WI38 (cell line): ENCODE data around the gene ULK4.

Source experiments
- H3K4me3 ChIP-seq: 2 replicates; pipeline ENCODE4 v1.5.1; 2011; ENCODE audit warnings: low read depth, mild to moderate bottlenecking, control low read depth, low read length
- TF ChIP-seq, protein P1 (sequence below): IDR thresholded peaks from 2 replicates; pipeline ENCODE4 v1.5.1; 2012; ENCODE audit warnings: low read depth, mild to moderate bottlenecking, control low read depth, low read length

The ULK4 gene

DNA sequence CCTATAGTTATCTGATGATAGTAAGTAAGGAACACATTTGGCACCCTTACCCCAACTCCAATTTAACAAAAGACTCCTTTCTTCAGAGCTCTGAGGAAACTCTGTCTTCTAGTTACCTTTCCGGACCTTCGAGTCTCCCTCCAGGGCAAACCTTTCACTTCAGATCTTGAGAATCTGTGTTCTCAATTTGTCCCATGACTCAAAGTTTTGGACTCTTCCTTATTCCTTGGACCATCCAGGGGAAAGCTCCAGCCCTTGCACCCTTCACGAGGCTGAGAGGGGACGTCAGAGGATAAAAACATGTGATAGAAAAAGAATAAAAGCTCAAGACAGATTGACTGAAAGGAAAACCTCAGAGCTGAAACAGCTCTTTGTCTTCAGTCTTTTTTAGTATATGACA lies 685.7 kb downstream of the ULK4 start:
- TF ChIP-seq, protein P1, sequence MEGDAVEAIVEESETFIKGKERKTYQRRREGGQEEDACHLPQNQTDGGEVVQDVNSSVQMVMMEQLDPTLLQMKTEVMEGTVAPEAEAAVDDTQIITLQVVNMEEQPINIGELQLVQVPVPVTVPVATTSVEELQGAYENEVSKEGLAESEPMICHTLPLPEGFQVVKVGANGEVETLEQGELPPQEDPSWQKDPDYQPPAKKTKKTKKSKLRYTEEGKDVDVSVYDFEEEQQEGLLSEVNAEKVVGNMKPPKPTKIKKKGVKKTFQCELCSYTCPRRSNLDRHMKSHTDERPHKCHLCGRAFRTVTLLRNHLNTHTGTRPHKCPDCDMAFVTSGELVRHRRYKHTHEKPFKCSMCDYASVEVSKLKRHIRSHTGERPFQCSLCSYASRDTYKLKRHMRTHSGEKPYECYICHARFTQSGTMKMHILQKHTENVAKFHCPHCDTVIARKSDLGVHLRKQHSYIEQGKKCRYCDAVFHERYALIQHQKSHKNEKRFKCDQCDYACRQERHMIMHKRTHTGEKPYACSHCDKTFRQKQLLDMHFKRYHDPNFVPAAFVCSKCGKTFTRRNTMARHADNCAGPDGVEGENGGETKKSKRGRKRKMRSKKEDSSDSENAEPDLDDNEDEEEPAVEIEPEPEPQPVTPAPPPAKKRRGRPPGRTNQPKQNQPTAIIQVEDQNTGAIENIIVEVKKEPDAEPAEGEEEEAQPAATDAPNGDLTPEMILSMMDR = no peak
- H3K4me3 ChIP-seq = no peak overlapping the region

DNA sequence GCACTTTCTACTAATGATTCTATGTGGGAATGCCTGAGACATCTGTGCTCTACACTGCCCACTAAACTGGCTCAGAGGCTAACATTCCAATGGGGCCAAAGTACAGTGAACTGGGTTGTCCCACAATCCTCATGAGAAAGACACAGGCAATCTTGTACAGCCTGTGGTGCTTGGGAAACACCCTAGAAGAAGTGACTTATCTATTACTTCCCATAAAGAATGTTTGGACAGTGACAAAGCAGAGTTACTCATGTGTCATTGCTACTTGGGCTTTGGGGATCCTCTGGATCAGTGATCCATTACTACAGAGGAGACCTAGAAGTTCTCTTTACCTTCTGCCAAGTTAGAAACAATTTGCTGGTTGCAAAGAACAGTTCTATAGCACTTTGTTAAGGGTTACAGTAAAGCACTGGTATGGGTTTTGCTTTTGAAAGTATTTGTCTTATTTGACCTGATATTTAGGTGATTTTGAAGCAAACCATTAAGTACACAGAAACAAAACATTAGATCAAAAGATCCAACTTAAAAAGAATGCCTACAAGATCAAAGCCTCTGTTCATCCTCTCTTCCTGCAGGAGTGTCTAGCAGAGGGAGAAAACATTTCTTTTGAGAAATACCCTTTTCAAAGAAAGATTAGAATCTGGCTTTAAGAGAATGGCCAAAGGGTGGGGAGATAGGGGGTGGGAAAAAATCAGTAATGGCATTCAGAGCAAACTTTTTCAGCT lies 686.8 kb downstream of the ULK4 start:
- H3K4me3 ChIP-seq = no peak overlapping the region
- TF ChIP-seq, protein P1 = no peak

DNA sequence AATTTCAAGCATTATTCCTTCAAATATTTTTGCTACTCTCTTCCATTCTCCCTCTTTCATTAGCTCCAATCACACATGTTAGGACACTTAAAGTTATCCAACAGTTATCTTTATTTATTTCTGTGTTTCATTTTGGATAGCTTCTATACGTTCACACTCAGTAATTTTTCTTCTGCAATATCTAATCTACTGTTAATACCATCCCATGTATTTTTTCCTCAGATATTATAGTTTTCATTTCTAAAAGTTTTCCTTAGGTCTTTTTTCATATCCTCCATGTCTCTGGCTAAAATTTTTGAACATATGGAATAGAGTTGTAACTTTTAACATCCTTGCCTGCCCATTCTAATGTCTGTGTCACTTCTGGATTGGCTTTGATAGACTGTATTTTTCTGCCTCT lies 689.2 kb downstream of the ULK4 start:
- H3K4me3 ChIP-seq = no peak overlapping the region
- TF ChIP-seq, protein P1 = no peak

DNA sequence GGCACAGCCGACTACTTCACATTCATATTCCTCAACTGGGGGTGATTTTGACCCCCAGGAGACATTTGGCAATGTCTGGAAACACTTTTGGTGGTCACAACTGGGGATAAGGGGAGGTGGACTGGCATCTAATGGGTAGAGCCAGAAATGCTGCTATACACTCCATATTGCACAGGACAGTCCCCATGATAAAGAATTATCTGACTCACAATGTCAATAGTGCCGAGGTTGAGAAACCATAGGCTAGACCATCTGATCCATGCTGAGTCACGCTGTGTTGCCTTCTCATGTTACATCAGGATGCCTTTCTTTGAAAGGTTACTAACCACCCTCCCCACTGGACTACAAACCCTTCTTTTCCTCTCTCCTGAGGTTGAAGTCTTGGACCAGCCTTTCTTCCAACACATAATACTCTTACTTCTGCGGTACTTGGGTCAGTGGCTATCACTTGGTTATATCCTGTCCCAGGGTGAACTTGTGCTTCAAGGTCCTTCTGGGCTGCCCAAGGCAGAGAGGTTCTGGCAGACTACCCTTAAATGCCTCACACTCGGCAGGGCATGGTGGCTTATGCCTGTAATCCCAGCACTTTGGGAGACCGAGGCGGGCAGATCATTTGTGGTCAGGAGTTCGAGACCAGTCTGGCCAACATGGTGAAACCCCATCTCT lies 693.8 kb downstream of the ULK4 start:
- TF ChIP-seq, protein P1 = no peak
- H3K4me3 ChIP-seq = no peak overlapping the region

DNA sequence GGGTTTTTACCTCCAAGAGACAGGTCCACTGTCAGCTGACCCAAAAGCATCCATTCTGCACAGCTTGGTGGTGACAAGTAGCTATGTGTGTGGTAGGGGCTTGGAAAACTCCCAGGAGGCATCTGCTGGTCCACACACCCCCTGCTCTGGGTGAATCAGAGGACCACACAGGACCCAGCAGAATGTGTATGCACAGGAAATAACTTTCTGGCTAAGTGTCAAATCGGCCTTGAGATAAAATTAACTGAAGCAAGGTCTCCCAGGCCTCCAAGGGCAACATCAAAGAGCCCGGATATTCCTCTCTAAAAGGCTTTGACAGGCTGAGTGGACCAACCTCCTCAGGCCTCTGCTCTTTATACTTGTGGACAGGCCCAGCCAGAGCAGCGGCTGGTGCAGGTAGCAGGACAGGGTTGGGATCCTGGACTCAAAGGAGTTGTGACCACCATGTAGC lies 696.1 kb downstream of the ULK4 start:
- TF ChIP-seq, protein P1 = no peak
- H3K4me3 ChIP-seq = no peak overlapping the region

DNA sequence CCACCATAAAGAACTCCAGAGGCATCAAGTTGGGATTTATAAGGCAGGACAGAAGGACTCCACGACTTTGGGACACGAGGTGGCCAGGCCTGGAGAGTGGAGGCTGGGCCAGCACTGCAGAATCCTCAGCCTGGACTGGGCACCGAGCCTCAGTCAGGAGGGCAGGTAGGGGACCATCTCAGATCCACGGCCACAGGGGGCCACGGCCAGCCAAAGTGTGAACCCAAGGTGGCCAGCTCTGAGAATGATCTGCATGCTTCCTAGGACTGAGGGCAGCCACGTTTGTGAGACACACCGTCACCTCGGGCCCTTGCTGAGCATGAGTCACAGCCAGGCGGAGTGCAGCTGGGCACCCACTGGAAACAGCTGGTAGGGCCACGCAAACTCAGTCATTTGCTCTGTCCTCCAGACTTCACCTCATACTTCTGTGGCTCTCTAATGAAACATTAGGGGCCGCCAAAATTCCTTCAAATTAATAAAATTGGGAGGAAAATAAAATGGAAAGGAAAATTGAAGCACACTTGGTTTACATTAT lies 696.8 kb downstream of the ULK4 start:
- TF ChIP-seq, protein P1 = no peak
- no peak overlapping the region for H3K4me3 ChIP-seq

DNA sequence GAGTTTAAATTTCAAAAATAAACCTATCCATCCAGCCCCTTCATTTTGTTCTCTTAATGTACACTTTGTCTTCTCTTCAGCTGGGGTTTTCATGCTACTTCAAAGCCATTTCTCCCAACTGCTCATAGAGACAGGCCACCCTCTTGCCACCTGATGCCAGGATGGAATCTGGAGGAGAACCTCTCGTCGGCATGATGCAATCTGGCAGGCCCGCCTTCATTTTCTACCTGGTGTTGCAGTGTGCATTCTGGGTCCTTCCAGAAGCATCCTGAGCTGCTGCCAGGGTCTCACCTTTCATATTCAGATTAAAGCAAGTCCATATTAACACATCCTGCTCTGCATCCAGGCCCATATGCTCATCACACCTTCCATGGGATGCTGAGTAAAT lies 701.8 kb downstream of the ULK4 start:
- TF ChIP-seq, protein P1 = no peak
- H3K4me3 ChIP-seq = no peak overlapping the region
